HFFc6 (cell line): ENCODE results near the gene NTN1. TPM values are rescaled to one million over a fixed set of nuclear protein-coding genes. Genes with fewer than 3 reads are reported as not detected.

Source experiments
- DNase-seq: peaks from one replicate; pipeline ENCODE4 v3.0.0-alpha.2; 2018
- H3K27ac Mint-ChIP-seq: 2 replicates; pipeline ENCODE4 v1.8.0; 2020; ENCODE audit warnings: mild to moderate bottlenecking, mixed read lengths
- H3K27me3 Mint-ChIP-seq: 2 replicates; pipeline ENCODE4 v1.8.0; 2021; ENCODE audit warnings: mild to moderate bottlenecking, moderate library complexity, mixed read lengths; ENCODE audit not compliant: insufficient read depth
- H3K36me3 Mint-ChIP-seq: 2 replicates; pipeline ENCODE4 v1.8.0; 2021; ENCODE audit warnings: low read depth, mixed read lengths
- H3K4me1 Mint-ChIP-seq: 2 replicates; pipeline ENCODE4 v1.8.0; 2020; ENCODE audit warnings: low read depth, mixed read lengths
- H3K4me3 Mint-ChIP-seq: 2 replicates; pipeline ENCODE4 v1.8.0; 2020; ENCODE audit warnings: mild to moderate bottlenecking, moderate library complexity, mixed read lengths
- H3K9me3 Mint-ChIP-seq: 2 replicates; pipeline ENCODE4 v1.8.0; 2020; ENCODE audit warnings: mild to moderate bottlenecking, mixed read lengths
- total RNA-seq, 6 experiments: library from RNA; stranded (reverse); fragmentation: NEBNext Ultra II Directional; extraction: Animal tissue kit (Norgen Biotek cat#: 25700); gene quantifications; 2 replicates in 1 of 6; 3 replicates in 5 of 6; pipeline ENCODE4 v1.2.3, GENCODE V29; 2021
- TF ChIP-seq, protein P1 (sequence below): fragments of 200-600 bp; sonication (generic); IDR thresholded peaks from 2 replicates; pipeline ENCODE4 v1.5.0; 2021; ENCODE audit warnings: antibody characterized with exemption, mild to moderate bottlenecking

Gene NTN1
- total RNA-seq, 6 experiments from 2014 or later: not detected

DNA sequence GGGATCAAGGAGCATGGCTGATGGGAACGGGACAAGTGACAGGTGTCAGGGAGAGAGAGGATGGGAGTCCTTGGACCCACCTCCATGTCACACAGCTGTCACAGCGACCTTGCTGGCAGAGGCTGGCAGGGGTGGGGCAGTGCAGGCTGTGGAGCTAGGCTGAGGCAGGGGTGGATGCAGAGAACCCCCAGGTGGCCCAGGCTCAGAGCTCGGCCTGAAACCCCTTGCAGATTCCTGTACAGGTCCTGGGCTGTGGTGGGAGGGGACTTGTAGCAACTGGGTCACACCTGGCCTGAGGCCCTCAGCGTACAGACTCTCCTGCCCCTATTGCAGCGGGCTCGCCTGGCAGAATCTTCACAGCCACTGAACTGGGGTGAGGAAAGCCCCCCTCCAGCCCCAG lies 174.1 kb downstream of the NTN1 start:
- no peaks in the 10 kb centered on the region for H3K36me3 Mint-ChIP-seq
- TF ChIP-seq, protein P1, sequence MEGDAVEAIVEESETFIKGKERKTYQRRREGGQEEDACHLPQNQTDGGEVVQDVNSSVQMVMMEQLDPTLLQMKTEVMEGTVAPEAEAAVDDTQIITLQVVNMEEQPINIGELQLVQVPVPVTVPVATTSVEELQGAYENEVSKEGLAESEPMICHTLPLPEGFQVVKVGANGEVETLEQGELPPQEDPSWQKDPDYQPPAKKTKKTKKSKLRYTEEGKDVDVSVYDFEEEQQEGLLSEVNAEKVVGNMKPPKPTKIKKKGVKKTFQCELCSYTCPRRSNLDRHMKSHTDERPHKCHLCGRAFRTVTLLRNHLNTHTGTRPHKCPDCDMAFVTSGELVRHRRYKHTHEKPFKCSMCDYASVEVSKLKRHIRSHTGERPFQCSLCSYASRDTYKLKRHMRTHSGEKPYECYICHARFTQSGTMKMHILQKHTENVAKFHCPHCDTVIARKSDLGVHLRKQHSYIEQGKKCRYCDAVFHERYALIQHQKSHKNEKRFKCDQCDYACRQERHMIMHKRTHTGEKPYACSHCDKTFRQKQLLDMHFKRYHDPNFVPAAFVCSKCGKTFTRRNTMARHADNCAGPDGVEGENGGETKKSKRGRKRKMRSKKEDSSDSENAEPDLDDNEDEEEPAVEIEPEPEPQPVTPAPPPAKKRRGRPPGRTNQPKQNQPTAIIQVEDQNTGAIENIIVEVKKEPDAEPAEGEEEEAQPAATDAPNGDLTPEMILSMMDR: no peak
- no peak overlapping the region for H3K27ac Mint-ChIP-seq
- no peaks in the 10 kb centered on the region; the same call in 1 of the 2 replicates for H3K27me3 Mint-ChIP-seq
- DNase-seq: no peak
- H3K4me3 Mint-ChIP-seq: no peak overlapping the region
- H3K4me1 Mint-ChIP-seq: no peaks in the 10 kb centered on the region
- peaks cover 28% of the 10 kb centered on the region for H3K9me3 Mint-ChIP-seq

DNA sequence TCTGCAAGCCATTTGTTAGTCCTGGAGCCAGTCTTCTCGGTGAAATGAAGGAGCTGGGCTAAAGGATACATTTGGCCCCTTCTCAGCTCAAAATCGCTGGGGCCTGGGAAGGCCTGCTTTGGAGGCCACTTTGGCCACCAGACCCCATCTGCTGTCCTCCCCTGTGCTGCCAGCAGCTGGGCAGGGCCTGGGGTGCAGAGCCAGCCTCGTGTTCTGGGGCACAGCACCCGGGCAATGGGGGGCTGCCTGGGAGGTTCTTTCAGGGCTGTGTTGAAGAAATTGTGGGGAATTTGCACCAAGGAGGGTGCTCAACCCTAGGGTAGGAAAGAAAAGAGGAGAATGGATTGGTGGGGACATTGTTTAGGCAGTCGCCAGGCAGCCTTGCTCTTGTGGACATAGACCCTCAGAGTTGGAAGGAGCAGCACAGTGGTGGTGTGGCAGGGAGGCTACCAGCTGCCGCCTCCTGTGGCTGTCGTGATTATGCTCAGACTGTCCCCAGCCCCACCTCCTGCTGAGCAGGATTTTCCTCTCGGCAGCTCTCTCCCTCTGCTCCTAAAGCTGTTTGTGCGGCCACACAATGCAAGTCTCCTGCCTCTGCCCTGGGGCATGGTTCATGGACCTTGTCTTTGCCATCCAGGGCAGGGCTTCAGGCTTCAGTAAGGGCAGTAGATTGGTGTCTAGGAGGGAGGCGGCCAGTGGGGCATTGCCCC lies 174.8 kb downstream of the NTN1 start:
- DNase-seq: no peak
- no peaks in the 10 kb centered on the region for H3K4me1 Mint-ChIP-seq
- H3K4me3 Mint-ChIP-seq: no peak overlapping the region
- no peaks in the 10 kb centered on the region; the same call in 1 of the 2 replicates for H3K27me3 Mint-ChIP-seq
- peaks cover 29% of the 10 kb centered on the region for H3K9me3 Mint-ChIP-seq
- H3K36me3 Mint-ChIP-seq: no peaks in the 10 kb centered on the region
- no peak overlapping the region for H3K27ac Mint-ChIP-seq
- TF ChIP-seq, protein P1: no peak

DNA sequence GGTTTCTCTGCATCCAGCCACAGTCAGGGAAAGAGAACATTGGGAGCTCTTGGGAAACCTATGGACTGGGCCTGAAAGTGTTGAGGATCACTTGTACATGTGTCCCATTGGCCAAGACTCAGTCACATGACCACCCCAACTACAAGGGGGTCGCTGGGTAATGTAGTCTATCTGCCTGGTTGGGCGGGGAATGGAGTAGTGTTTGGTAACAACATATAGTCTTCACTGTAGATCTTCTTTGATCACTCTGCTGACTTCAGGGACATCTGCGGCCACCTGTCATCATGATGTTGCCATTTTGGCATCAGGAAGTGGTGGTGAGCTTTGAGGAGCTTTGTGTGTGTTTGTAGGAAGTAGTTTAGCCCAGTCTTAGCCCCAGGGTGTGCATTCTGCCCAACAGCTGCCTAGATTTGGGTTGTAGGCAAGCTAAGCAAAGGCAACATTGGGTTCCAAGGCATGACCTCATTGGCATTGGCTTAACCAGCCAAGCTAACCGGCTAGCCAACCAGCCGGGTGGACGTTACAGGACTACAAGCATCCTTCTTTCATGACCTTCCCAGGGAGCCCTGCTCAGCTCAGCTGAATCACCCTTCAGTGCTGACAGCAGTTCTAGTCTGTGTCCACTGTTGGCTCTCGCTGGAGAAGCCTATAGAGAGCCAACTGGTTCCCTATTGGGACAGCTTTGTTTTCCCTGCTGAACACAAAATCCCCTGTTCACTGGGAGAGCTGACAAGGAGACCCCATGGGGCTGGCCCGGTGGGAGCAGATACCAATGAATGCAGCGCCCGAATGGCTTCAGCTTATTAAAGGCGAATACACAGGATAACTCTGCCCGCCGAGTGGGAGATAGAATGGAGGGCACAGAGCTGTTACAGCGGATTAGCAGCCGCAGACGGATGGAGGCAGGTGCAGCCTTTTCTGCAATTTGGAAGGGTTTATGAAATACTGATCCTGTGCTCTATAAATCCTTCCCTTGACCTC lies 178.6 kb downstream of the NTN1 start:
- Mint-ChIP-seq H3K27me3 (no peaks in the 10 kb centered on the region; the same call in 1 of the 2 replicates), H3K27ac (no peak overlapping the region), H3K36me3 (no peaks in the 10 kb centered on the region), H3K4me1 (no peaks in the 10 kb centered on the region), H3K4me3 (no peak overlapping the region), H3K9me3 (peaks cover 44% of the 10 kb centered on the region)
- no peak for DNase-seq
- TF ChIP-seq, protein P1: no peak

DNA sequence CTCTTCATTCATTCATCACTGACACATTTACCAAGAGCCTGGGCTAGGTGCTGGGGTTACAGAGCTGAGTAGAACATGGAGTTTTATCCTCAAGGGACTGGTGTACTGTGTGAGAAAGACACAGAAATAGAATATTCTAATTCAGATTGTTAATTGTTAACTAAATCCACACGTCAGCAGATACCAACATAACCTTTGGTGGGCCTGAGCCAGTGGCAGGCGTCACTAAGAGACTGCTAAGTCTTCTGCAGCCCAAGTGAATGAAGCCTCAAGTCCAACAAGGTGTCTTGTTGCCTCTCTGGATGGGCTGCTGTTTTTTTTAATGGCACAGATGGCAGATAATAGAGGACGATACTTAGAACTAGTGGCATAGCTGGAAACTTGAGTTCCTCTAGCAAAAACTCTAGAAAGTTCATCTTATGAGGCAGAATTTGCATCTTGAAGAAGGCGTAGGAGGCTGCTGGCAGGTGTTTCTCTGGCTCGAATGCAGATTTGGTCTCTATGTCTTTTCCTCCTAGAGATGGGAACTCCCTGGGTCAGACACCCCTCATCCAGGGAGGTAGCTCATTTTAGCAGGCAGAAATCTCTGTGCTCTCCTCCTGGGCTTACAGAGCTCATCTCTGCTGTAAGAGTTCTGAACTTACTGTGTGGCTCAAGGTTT lies 179.5 kb downstream of the NTN1 start:
- H3K9me3 Mint-ChIP-seq: peaks cover 46% of the 10 kb centered on the region
- no peak for DNase-seq
- H3K27ac Mint-ChIP-seq: no peak overlapping the region
- TF ChIP-seq, protein P1: no peak
- H3K4me3 Mint-ChIP-seq: no peak overlapping the region
- H3K36me3 Mint-ChIP-seq: no peaks in the 10 kb centered on the region
- no peaks in the 10 kb centered on the region for H3K4me1 Mint-ChIP-seq
- no peaks in the 10 kb centered on the region; the same call in 1 of the 2 replicates for H3K27me3 Mint-ChIP-seq

DNA sequence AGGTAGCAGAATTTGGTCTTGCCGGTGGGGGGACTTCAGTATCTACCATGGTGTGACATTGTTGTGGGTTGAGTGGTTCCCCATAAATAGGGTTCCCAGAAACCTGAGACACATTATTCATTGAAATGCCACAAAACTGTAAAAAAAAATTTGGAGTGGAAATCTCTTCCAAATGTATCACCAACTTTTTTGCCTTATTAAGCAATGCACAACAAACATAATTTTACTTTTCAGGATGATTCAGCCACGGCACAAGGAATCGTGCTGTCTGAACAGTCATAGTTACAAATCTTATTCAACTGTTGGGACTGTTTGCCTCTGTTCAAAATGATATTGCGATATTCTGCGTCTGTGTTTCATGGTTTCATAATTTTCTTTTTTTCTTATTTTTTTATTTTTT lies 181.2 kb downstream of the NTN1 start:
- no peak for DNase-seq
- Mint-ChIP-seq H3K4me1 (peaks cover 8% of the 10 kb centered on the region), H3K27me3 (peaks cover 4% of the 10 kb centered on the region), H3K4me3 (no peak overlapping the region), H3K9me3 (peaks cover 39% of the 10 kb centered on the region), H3K27ac (no peak overlapping the region), H3K36me3 (no peaks in the 10 kb centered on the region)
- TF ChIP-seq, protein P1: no peak
